T-helper 1 cell treated with Interleukin-12 subunit alpha and Interleukin-12 subunit beta and Interleukin-4 antibody, amounts not matched to agents 30 ng/mL and 1 ng/mL, for 36 hours (primary cell): ENCODE results near the gene ITGA8. TPM values are rescaled to one million over a fixed set of nuclear protein-coding genes. Genes with fewer than 3 reads are reported as not detected.
"Not testable (repeated sequence)": the region's sequence is repeated elsewhere in the genome, so short reads cannot be mapped to it uniquely, and the experiment has no call there.

ENCODE experiments used
- intact Hi-C: fragments of 100-400 bp; cut with micrococcal nuclease; formaldehyde crosslinking; loops from one replicate; pipeline ENCODE4 v1.15.1; 2024
- total RNA-seq: library from RNA; stranded (reverse); gene quantifications from 2 replicates; pipeline ENCODE4 v1.2.3, GENCODE V29; 2022

The ITGA8 gene
- total RNA-seq, 1 donor from 2014 or later = not detected

GRCh38 chr10:15510963-15511362, 208.8 kb downstream of the ITGA8 start:
- intact Hi-C loops = no loop called here

GRCh38 chr10:15505329-15505728, 214.4 kb downstream of the ITGA8 start:
- intact Hi-C loops = no loop called here

GRCh38 chr10:15504101-15504840, 215.5 kb downstream of the ITGA8 start:
- intact Hi-C loops = no loop called here

- intact Hi-C loops = no loop called here
Observed at GRCh38 chr10:15494850-15495506, 224.7 kb downstream of the ITGA8 start.

GRCh38 chr10:15491856-15492642, 227.7 kb downstream of the ITGA8 start:
- intact Hi-C loops = no loop called here

- intact Hi-C loops = no loop called here
Observed at GRCh38 chr10:15489431-15489830, 230.3 kb downstream of the ITGA8 start.

GRCh38 chr10:15487376-15487775, 232.3 kb downstream of the ITGA8 start:
- intact Hi-C loops = no loop called here

- intact Hi-C loops = no loop called here
Observed at GRCh38 chr10:15486404-15486803, 233.3 kb downstream of the ITGA8 start.

- intact Hi-C loops = no loop called here
Observed at GRCh38 chr10:15485684-15486316, 233.9 kb downstream of the ITGA8 start.

- intact Hi-C loops = no loop called here
Observed at GRCh38 chr10:15485027-15485426, 234.7 kb downstream of the ITGA8 start.

GRCh38 chr10:15484128-15484527, 235.6 kb downstream of the ITGA8 start:
- intact Hi-C loops = no loop called here

- intact Hi-C loops = no loop called here
Observed at GRCh38 chr10:15483215-15484075, 236.3 kb downstream of the ITGA8 start.

- intact Hi-C loops = no loop called here
Observed at GRCh38 chr10:15482156-15482555, 237.6 kb downstream of the ITGA8 start.

GRCh38 chr10:15478950-15479349, 240.8 kb downstream of the ITGA8 start:
- intact Hi-C loops = no loop called here

- intact Hi-C loops = no loop called here
Observed at GRCh38 chr10:15478429-15478828, 241.3 kb downstream of the ITGA8 start.

GRCh38 chr10:15476337-15476736, 243.4 kb downstream of the ITGA8 start:
- intact Hi-C loops = no loop called here

GRCh38 chr10:15475439-15475838, 244.3 kb downstream of the ITGA8 start:
- intact Hi-C loops = not testable (repeated sequence)

GRCh38 chr10:15474671-15475070, 245.1 kb downstream of the ITGA8 start:
- intact Hi-C loops = no loop called here

GRCh38 chr10:15473396-15473767, 246.3 kb downstream of the ITGA8 start:
- intact Hi-C loops = no loop called here

GRCh38 chr10:15472431-15473395, 247.0 kb downstream of the ITGA8 start:
- intact Hi-C loops = no loop called here
